Sigmoid colon (tissue), 4 donors: ENCODE measurements around the gene MYLK.

Experiments
- CTCF ChIP-seq, 4 experiments: fragments of 450-650 bp in 3 of 4; fragments of 200-600 bp in 1 of 4; IDR thresholded peaks; one replicate each; pipeline ENCODE4 v1.5.1; 2016 to 2019; ENCODE audit warnings: antibody characterized with exemption in 4 of 4, mild to moderate bottlenecking in 3 of 4, moderate library complexity in 2 of 4
- POLR2A ChIP-seq, 2 donors: fragments of 450-650 bp; IDR thresholded peaks; one replicate each; pipeline ENCODE4 v1.6.1; 2016; ENCODE audit warnings: antibody characterized with exemption in 2 of 2, mild to moderate bottlenecking in 2 of 2, moderate library complexity in 2 of 2
- POLR2AphosphoS5 ChIP-seq, 4 donors: sonication (generic); formaldehyde crosslinking; IDR thresholded peaks; one replicate each; pipeline ENCODE4 v1.6.1; 2017; ENCODE audit warnings: antibody characterized with exemption in 4 of 4

- TF ChIP-seq POLR2AphosphoS5 (IDR thresholded peaks at IDR 0.05), result no peak
- TF ChIP-seq CTCF (IDR thresholded peaks at IDR 0.05), result no peak
- no peak for TF ChIP-seq POLR2A (IDR thresholded peaks at IDR 0.05)
These were observed 247.7 kb downstream of the MYLK start for GRCh38 chr3:123636431-123636841.
